Stimulated activated naive CD4-positive, alpha-beta T cell (primary cell): Measurements from ENCODE around the gene BFSP2.

Experiments used
- DNase-seq, 6 experiments: peaks; one replicate each; lab custom pipeline; 2025; lab: John Stamatoyannopoulos, UW

BFSP2 gene

GRCh38 chr3:133418361-133418760, 18.5 kb downstream of the BFSP2 start:
- DNase-seq: no peak

GRCh38 chr3:133419151-133419909, 19.5 kb downstream of the BFSP2 start:
- no peak for DNase-seq

- DNase-seq: no peak
These were observed 25.3 kb downstream of the BFSP2 start for GRCh38 chr3:133424937-133425869.

DNA sequence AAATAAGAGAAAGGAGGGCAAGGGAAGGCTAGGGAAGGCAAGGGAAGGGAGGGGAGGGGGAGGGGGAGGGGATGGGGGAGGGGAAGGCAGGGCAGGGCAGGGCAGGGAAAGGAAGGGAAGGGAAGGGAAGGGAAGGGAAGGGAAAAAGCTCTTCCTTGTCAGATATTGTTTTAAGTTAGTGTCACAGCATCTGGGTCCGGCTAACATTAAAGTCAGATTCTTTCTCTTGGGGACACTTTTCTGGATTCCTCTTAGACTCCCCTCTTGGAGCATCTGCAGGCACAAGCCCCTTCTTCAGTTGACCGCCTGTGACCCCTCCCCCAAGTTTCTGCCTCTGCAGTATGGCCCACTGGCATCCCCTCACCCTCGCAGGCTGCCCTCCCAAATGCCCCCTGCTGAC, 26.0 kb downstream of the BFSP2 start:
- DNase-seq: no peak

GRCh38 chr3:133426721-133427120, 26.9 kb downstream of the BFSP2 start:
- DNase-seq: no peak

GRCh38 chr3:133428552-133428951, 28.7 kb downstream of the BFSP2 start:
- DNase-seq: no peak

DNA sequence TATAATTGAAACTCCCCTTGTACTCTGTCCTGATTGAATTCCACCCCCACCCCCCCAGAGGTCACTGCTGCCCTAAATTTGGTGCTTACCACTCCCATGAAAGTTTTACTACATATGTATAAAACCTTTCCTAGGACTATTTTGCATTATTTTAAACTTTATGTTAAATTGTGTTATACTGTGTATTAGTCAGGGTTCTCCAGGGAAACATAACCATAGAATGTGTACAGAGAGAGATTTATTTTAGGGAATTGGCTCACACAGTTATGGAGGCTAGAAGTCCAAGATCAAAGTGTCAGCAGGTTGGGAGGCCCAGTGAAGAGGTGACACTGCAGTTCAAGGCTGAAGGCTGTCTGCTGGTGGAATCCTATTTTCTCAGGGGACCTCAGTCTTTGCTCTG, 29.2 kb downstream of the BFSP2 start:
- no peak for DNase-seq

GRCh38 chr3:133439563-133439962, 39.7 kb downstream of the BFSP2 start:
- DNase-seq: no peak

DNA sequence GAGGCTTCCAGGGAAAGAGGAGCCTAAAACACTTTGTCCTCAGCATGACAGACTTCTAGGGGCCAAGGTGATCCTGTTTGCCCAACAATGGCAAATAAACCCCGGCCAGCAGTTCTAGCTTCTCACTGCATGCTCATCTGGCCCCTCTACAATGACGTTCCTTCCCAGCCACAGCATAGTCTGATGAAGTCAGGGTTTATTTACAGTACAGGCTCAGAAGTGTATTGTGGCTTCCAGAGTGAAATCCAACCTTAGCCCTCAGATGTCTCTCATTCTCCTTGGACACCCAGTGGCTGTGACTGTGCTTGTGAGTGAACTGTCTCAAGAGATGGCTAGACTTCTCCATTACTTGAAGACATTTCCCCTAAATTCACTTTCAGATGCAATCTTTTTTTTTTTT, 40.8 kb downstream of the BFSP2 start:
- no peak for DNase-seq

GRCh38 chr3:133441867-133442270, 42.0 kb downstream of the BFSP2 start:
- peak in 2 of 6 experiments; percentile 8 to 51 for DNase-seq

GRCh38 chr3:133442518-133442917, 42.7 kb downstream of the BFSP2 start:
- no peak for DNase-seq

DNA sequence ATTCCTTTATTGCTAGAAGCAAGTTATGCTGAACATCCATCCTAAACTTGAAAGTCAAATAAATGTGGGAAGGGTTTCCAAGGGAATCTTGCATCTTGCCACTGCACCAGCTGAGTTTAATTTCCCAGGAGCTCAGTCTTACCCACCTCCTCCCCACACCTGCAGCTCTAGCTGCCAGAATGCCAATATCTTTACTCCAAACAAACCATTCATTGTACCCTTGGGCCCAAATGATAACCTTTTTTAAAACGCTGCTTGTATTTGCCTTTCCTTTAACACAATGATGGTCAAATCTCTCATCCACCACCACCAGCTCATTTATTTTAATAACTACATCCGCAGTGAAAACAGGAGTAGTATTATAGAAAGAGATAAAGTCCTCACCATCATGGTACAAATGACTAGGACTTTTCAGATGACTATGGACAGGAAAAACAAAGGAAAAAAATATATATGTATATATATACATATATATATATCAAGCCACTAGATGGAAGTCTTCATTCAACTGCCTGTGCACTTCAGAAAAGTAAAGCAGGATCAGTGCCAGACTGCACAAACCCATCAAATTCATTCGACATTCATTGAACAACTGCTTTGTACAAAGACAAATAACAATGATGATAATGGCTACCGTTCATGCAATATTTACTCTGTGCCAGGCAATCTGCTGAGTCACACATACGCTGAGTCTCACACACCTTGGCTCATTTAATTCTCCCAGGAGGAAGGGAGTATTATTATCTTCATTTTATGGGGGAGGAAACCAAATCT, 44.0 kb downstream of the BFSP2 start:
- no peak for DNase-seq

DNA sequence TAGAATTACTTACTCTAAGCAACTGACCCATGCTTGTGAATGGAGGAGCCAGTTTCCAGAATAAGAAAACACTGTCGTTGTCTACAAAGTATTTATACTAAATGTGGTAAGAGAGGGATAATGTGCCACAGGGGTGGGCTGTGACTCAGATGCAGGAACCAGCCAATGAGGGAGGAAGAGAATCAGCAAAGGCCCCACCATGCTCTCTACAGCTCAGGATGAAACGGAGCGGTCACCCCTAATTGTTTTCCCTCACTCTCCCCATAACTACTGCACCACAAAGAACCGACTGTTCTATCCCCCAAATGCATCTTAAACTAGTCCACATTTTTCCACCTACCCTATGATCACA, 44.5 kb downstream of the BFSP2 start:
- DNase-seq: no peak

- DNase-seq: no peak
These were observed 45.3 kb downstream of the BFSP2 start for GRCh38 chr3:133445108-133445507.

DNA sequence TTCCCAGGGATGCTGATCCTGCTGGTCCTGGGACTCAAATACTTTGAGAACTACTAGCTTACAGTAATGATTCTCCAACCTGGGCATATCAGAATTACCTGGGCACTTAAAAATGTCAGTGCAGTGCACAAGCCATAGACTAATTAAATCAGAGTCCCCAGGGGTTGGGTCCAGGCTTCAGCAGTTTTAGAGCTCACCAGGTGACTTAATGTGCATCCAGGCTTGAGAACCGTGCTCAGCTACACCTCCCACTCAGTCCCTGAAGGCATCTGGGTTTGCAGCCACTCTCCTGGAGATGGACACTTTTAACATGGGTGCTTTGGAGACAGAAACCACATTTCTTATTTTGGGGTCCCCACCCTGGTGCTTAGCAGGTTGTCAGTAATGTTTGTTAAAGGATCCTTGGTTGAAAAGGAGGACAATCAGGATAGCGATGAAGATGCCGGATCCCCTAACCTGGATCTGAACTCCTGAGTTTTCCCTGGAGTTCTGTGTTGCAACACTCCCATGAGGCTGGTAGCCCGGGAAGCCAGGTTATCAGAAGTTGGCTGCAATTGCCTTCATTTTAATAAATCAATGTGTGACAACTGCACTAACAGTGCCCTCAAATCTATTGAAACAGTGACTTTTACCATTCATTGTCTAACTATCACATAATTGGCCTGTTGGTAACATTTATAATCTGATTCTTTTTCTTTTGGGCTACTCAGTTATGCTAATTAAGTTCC, 48.1 kb downstream of the BFSP2 start:
- no peak for DNase-seq

DNA sequence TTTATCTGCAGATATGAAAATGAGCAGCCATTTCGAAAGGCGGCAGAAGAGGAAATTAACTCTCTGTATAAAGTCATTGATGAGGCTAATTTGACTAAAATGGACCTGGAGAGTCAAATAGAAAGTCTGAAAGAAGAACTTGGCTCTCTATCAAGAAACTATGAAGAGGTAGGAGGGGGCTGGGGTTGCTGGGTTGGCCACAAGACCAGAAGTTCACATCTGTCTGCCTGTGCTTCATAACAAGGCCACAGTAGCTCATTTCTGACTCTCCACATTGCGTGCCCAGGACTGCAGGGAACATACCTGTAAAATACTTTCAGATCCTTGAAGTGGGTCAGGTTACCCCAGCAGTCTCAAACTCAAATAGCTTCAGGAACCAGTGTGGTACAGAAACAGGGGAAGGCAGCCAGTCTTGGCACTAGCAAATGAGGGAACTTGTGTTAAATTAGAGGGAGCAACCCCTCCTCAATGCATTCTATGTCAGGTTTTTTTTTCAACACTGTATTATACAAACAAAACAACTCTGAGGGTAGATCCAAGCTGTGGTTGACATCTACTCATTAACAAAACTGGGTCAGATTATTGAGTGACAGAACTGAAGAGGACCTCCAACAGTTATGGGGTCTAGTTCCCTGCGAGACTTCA, 48.7 kb downstream of the BFSP2 start:
- no peak for DNase-seq

DNA sequence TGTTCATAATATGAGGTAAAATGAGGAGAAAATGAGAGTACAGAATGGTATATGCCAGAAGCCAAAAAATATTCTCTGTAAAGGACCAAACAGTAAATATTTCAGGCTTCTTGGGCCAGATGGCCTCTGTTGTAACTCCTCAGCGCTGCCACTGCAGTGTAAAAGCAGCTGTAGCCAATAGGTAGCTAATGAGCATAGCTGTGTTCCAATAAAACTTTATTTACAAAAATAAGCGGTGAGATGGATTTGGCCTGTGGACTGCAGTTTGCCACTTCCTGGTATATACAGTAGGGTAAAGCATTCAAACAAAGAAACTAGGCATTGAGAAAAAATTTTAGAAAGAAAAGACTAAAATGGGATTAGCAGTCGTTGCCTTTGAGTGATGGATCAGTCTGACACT, 51.5 kb downstream of the BFSP2 start:
- DNase-seq: no peak

GRCh38 chr3:133452641-133453319, 52.9 kb downstream of the BFSP2 start:
- DNase-seq: no peak

- no peak for DNase-seq
These were observed 53.5 kb downstream of the BFSP2 start for GRCh38 chr3:133453383-133453782.

DNA sequence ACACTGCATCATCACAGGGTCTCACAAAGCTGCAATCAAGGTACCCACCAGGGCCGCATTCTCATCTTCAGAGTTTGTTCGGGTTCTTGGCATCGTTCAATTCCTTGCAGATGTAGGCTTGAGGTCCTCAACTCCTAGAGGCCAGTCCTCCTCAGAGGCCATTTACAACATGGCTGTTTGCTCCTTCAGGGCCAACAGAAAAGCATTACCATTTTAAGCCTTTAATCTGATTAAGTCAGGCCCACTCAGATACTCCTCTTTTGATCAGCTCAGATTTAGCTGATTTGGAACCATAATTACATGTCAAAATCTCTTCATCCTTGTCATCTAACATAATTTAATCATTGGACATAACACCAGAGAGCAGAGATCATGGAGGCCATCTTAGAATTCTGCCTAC, 55.4 kb downstream of the BFSP2 start:
- DNase-seq: no peak

GRCh38 chr3:133455960-133456359, 56.1 kb downstream of the BFSP2 start:
- DNase-seq: no peak
